Measurements from ENCODE around the gene KCNQ5. TPM values are rescaled to one million over a fixed set of nuclear protein-coding genes. Genes with fewer than 3 reads are reported as not detected.
A peak's percentile ranks its signal among the peaks of the same experiment; 100 is the strongest.
"Not testable (repeated sequence)": the region's sequence is repeated elsewhere in the genome, so short reads cannot be mapped to it uniquely, and the experiment has no call there.

Gene KCNQ5
- total RNA-seq, 8 experiments from 2014 or later = 0.17 to 18.5 (median 1.7) TPM

DNA sequence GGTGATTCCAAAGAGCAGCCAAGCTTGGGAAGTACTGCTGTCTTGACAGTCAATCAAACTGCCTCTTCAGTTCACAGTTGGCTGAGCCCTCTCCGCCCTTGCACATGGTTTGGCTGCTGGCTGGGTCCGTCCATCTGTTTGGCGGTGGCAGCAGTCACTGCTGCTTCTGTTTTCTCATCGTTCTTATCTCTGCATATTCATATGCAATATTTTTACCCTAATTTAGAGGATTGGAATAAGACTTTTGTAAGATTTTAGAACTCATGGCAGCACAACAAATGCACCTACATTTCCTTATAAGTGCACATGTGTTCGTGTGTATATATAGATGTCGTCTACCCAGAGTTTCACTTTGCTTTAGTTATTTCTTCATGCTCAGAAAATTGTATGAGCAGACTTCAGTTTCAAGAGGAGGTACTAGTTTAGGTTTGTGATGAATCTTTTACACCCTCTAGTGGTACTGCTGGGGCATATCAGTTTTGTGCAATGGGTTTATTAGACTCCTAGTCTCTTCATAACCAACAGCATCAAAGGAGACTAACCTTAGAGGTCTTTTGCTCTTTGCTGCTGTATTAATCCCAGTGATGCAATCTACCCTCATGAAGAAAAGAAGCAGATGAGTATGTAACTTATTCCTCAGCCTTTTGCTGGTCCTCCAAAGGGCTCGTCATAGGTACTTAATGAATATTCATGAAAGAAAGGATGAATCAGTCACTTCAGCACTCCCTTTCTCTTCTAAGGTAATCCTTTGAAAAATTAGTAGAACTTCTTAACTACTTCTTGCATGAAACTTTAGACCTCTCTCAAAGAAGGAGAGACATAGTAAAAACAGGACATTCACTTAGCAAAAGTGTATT is 559.1 kb downstream of the KCNQ5 start:
- Histone ChIP-seq H3K27ac (no peak overlapping the region), H3K4me3 (no peak overlapping the region), H3K4me1 (replicated peaks in 1 of 2) (no peaks in the 10 kb centered on the region)
- in situ Hi-C loops (cut with MboI; ENCODE audit: low pct_unique_long_range_greater_than_20kb in 2 of 9, low sequenced_read_pairs in 9 of 9, unreplicated experiment in 9 of 9) = loop anchor here in 3 of 9 experiments (10.0 to 25.0 kb wide), 2 partner anchors 766 to 769 kb away; no protein-coding TSS in a partner anchor
- ATAC-seq (replicated peaks in 6 of 8) = peak; percentile 77 to 94 (median 85)
- WGBS, 10 experiments = 0 to 69% (median 14%) methylated on average over 2 to 7 of the region's 7 CpGs; no CpG with 5 or more reads in 2 of the 10 experiments

DNA sequence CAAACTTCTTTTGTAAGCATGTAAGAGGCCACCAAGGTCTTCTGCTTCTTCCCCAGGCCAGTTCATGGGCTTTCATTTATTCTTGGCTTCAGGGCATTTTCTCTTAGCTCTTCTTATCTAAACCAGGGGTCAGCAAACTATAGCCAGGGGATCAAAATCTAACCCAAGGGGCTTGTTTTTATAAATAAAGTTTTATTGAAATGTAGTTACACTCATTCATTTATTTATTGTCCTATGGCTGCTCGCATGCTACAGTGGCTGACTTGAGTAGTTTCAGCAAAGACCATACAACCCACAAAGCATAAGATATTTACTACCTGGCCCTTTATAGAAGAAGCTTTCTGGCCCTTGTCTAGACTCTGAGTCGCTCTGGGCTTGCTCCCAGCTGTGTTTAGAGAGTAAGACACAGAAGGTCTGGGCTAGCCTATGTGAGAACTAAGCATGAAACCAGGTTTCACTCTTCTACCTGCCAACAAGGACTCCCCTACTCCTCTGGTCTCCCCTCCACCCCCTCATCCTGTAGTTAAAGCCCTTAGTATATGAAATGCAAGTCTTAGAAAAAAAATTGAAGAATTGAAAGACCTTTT is 560.2 kb downstream of the KCNQ5 start:
- H3K27ac ChIP-seq = no peak overlapping the region
- H3K4me1 ChIP-seq (replicated peaks in 1 of 2) = no peaks in the 10 kb centered on the region
- 39 to 100% (median 86%) methylated on average over 1 to 2 of the region's 2 CpGs; no CpG with 5 or more reads in 5 of the 10 experiments for WGBS, 10 experiments
- in situ Hi-C loops (cut with MboI; ENCODE audit: low pct_unique_long_range_greater_than_20kb in 2 of 9, low sequenced_read_pairs in 9 of 9, unreplicated experiment in 9 of 9) = loop anchor here in 3 of 9 experiments (10.0 to 25.0 kb wide), 2 partner anchors 767 to 770 kb away; no protein-coding TSS in a partner anchor
- no peak overlapping the region for H3K4me3 ChIP-seq
- ATAC-seq (replicated peaks in 6 of 8) = no peak

DNA sequence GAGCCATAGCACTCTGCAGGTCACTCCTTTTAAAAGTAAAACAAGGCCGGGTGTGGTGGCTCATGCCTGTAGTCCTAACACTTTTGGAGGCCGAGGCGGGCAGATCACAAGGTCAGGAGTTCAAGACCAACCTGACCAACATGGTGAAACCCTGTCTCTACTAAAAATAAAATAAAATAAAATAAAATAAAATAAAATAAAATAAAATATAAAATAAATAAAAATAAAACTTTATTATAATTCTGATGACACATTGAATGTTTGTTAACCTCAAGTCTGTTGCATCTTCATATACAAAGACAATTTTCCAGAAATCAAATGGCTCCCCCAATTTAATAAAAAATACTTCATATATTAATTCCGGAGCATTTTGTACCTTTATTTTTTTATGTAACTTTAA is 571.4 kb downstream of the KCNQ5 start:
- 71 to 100% (median 96%) methylated on average over 1 to 4 of the region's 4 CpGs; no CpG with 5 or more reads in 2 of the 10 experiments for WGBS, 10 experiments
- ATAC-seq (replicated peaks in 6 of 8); H3K4me3 ChIP-seq; H3K27ac ChIP-seq; H3K4me1 ChIP-seq (replicated peaks in 1 of 2): not testable (repeated sequence)
- in situ Hi-C loops (cut with MboI; ENCODE audit: low pct_unique_long_range_greater_than_20kb in 2 of 9, low sequenced_read_pairs in 9 of 9, unreplicated experiment in 9 of 9) = loop anchor here in 2 of 9 experiments (25.0 kb wide), 1 partner anchor 781 kb away; no protein-coding TSS in a partner anchor

DNA sequence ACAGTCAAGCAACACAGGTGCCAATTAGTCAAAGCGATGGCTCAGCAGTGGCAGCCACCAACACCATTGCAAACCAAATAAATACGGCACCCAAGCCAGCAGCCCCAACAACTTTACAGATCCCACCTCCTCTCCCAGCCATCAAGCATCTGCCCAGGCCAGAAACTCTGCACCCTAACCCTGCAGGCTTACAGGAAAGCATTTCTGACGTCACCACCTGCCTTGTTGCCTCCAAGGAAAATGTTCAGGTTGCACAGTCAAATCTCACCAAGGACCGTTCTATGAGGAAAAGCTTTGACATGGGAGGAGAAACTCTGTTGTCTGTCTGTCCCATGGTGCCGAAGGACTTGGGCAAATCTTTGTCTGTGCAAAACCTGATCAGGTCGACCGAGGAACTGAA is 572.9 kb downstream of the KCNQ5 start:
- 77 to 100% (median 100%) methylated on average over 1 to 6 of the region's 7 CpGs; no CpG with 5 or more reads in 2 of the 10 experiments for WGBS, 10 experiments
- no peak for ATAC-seq (replicated peaks in 6 of 8)
- H3K27ac ChIP-seq = no peak overlapping the region
- no peak overlapping the region for H3K4me3 ChIP-seq
- no peaks in the 10 kb centered on the region for H3K4me1 ChIP-seq (replicated peaks in 1 of 2)
- in situ Hi-C loops (cut with MboI; ENCODE audit: low pct_unique_long_range_greater_than_20kb in 2 of 9, low sequenced_read_pairs in 9 of 9, unreplicated experiment in 9 of 9) = loop anchor here in 2 of 9 experiments (25.0 kb wide), 1 partner anchor 782 kb away; no protein-coding TSS in a partner anchor

DNA sequence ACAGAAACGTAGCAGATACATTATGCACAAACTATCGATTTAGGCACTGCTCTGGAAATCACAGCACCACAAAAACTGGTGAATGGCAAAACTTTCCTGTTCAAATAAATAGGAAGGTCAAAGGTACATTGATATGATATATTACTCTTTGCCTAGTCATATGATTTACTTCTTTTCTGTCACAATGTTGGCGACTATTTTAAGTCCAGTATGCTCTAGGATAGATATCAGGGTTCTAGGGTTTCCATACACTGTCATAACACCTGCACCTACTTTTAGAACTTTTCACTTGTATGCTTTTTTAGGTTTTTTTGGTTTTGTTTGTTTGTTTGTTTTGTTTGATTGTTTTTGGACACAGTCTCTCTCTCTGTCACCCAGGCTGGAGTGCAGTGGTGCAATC is 578.4 kb downstream of the KCNQ5 start:
- H3K4me1 ChIP-seq (replicated peaks in 1 of 2) = no peaks in the 10 kb centered on the region
- in situ Hi-C loops (cut with MboI; ENCODE audit: low pct_unique_long_range_greater_than_20kb in 2 of 9, low sequenced_read_pairs in 9 of 9, unreplicated experiment in 9 of 9) = no loop called here
- no peak overlapping the region for H3K4me3 ChIP-seq
- no peak overlapping the region for H3K27ac ChIP-seq
- 47 to 95% (median 78%) methylated on average over 1 to 3 of the region's 3 CpGs; no CpG with 5 or more reads in 2 of the 10 experiments for WGBS, 10 experiments
- ATAC-seq (replicated peaks in 6 of 8) = no peak

DNA sequence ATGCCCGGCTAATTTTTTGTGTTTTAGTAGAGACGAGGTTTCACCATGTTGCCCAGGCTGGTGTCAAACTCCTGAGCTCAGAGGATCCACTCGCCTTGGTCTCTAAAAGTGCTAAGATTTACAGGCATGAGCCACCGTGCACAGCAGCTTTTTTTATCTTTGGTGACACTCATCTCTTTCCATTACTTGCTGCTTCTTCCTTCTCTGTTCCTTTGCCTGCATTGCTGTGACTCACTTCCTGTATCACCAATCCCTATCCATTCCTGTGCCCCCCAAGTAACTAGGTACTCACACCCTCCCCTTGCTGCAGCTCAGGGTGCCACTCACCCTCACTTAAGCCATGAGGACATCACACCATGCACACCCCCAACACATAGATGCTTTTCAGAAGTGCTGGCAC is 578.9 kb downstream of the KCNQ5 start:
- Histone ChIP-seq H3K4me1 (replicated peaks in 1 of 2) (no peaks in the 10 kb centered on the region), H3K4me3 (no peak overlapping the region), H3K27ac (no peak overlapping the region)
- no peak for ATAC-seq (replicated peaks in 6 of 8)
- 55 to 93% (median 75%) methylated on average over 2 to 4 of the region's 4 CpGs; no CpG with 5 or more reads in 2 of the 10 experiments for WGBS, 10 experiments
- in situ Hi-C loops (cut with MboI; ENCODE audit: low pct_unique_long_range_greater_than_20kb in 2 of 9, low sequenced_read_pairs in 9 of 9, unreplicated experiment in 9 of 9) = no loop called here

DNA sequence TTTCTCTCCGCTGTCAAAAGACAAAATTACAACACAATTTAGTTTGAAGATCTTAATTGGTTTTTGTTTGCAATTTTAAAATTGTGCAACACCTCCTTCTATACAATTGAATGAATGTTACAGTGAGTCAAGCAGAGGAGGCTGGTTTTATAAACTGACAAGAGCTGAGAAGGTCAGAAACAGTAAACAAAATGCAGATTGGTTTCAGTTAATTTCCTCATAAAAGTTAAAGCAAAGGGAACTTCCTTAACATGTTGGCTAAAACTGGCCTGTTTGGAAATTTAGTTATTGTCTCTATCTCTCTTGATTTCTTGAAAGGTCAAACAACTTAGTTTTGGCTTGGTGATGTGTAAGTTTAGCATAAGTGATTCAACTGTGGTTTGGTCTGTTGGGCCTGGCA is 581.2 kb downstream of the KCNQ5 start:
- no peak overlapping the region for H3K4me3 ChIP-seq
- in situ Hi-C loops (cut with MboI; ENCODE audit: low pct_unique_long_range_greater_than_20kb in 2 of 9, low sequenced_read_pairs in 9 of 9, unreplicated experiment in 9 of 9) = no loop called here
- ATAC-seq (replicated peaks in 6 of 8) = no peak
- no peaks in the 10 kb centered on the region for H3K4me1 ChIP-seq (replicated peaks in 1 of 2)
- WGBS, 10 experiments = 80 to 100% (median 91%) methylated on average over 1 of the region's 1 CpG; no CpG with 5 or more reads in 3 of the 10 experiments
- no peak overlapping the region for H3K27ac ChIP-seq

DNA sequence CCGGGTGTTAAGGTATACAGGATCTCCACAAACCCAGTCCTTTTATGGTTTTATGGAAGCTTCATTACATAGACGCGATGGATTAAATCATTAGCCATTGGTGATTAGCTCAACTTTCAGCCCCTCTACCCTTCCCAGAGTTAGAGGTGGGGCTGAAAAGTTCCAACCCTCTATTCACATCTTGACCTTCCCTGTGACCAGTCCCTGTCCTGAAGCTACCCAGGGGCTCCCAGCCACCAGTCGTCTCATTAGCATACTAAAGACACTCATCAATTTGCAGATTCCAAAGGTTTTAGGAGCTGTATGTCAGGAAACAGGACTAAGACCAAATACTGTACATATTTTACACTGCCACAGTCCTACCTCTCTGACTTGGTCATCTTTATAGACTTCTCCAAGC is 582.4 kb downstream of the KCNQ5 start:
- no peak for ATAC-seq (replicated peaks in 6 of 8)
- no peaks in the 10 kb centered on the region for H3K4me1 ChIP-seq (replicated peaks in 1 of 2)
- in situ Hi-C loops (cut with MboI; ENCODE audit: low pct_unique_long_range_greater_than_20kb in 2 of 9, low sequenced_read_pairs in 9 of 9, unreplicated experiment in 9 of 9) = no loop called here
- WGBS, 10 experiments = 0 to 100% (median 47%) methylated on average over 1 to 4 of the region's 4 CpGs
- H3K4me3 ChIP-seq = no peak overlapping the region
- no peak overlapping the region for H3K27ac ChIP-seq

DNA sequence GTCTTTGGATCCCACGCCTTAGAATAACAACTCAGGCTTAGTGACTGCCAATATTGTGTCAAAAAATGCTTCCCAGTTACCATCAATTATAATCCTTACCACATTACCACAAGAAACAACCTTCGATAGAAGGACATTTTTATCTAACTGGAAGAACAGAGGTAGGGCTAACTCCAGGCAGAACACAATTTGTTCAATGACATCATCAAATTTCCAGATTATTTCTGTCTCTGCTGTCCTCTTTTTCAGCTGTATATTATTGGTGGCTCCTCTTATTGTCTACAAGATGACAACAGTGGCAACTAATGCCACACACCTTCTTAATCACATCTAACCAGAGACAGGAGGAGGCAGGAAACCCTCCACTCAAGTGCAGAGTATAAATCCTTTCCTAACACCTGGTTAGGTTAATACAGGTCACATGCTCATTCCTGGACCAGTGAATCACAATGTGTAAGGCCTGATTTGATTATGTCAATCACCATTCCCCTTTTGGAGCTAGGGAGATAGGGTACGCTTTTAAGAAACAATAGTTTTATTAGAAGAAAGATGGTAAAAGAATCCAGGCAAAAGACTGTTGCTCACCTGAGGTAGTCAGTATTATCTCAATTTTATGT is 585.5 kb downstream of the KCNQ5 start:
- WGBS, 10 experiments = 67 to 100% (median 86%) methylated on average over 1 to 3 of the region's 3 CpGs; no CpG with 5 or more reads in 3 of the 10 experiments
- Histone ChIP-seq H3K27ac (no peak overlapping the region), H3K4me3 (no peak overlapping the region), H3K4me1 (replicated peaks in 1 of 2) (no peaks in the 10 kb centered on the region)
- ATAC-seq (replicated peaks in 6 of 8) = no peak
- in situ Hi-C loops (cut with MboI; ENCODE audit: low pct_unique_long_range_greater_than_20kb in 2 of 9, low sequenced_read_pairs in 9 of 9, unreplicated experiment in 9 of 9) = no loop called here

DNA sequence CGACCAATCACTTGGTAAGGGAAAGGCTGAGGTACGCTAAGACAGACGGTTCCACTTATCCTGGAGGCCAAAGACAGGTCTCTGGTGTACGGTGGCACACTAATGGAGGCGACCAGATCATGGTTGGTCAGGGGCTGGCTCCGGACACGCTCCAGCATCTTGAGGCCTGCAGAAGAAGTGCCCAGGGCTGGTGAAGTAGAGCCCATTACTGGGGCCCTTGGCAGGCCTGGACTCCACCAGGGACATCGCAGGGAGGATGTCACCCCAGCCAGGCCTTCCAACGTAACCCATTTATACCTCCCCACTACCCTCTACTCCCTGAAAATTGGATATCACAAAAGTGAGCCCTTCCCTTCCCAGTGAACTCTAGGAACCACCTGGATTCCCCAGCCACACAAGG is 587.3 kb downstream of the KCNQ5 start:
- WGBS, 10 experiments = 48 to 100% (median 70%) methylated on average over 1 to 7 of the region's 9 CpGs; no CpG with 5 or more reads in 3 of the 10 experiments
- Histone ChIP-seq H3K27ac (no peak overlapping the region), H3K4me1 (replicated peaks in 1 of 2) (no peaks in the 10 kb centered on the region), H3K4me3 (no peak overlapping the region)
- in situ Hi-C loops (cut with MboI; ENCODE audit: low pct_unique_long_range_greater_than_20kb in 2 of 9, low sequenced_read_pairs in 9 of 9, unreplicated experiment in 9 of 9) = no loop called here
- ATAC-seq (replicated peaks in 6 of 8) = no peak

DNA sequence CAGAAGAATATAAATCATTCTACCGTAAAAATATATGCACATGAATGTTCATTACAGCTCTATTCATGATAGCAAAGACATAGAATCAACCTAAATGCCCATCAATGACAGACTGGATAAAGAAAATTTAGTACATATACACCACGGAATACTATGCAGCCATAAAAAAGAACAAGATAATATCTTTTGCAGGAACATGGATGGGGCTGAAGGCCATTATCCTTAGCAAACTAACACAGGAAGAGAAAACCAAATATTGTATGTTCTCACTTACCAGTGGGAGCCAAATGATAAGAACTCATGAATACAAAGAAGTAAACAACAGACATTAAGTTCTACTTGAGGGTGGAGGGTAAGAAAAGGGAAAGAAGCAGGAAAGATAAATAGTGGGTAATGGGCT is 595.0 kb downstream of the KCNQ5 start:
- in situ Hi-C loops (cut with MboI; ENCODE audit: low pct_unique_long_range_greater_than_20kb in 2 of 9, low sequenced_read_pairs in 9 of 9, unreplicated experiment in 9 of 9) = no loop called here
- H3K4me1 ChIP-seq (replicated peaks in 1 of 2) = no peaks in the 10 kb centered on the region
- no peak overlapping the region for H3K4me3 ChIP-seq
- WGBS, 10 experiments = 75 to 100% (median 88%) methylated on average over 1 to 2 of the region's 2 CpGs; no CpG with 5 or more reads in 1 of the 10 experiments
- H3K27ac ChIP-seq = no peak overlapping the region
- ATAC-seq (replicated peaks in 6 of 8) = no peak

DNA sequence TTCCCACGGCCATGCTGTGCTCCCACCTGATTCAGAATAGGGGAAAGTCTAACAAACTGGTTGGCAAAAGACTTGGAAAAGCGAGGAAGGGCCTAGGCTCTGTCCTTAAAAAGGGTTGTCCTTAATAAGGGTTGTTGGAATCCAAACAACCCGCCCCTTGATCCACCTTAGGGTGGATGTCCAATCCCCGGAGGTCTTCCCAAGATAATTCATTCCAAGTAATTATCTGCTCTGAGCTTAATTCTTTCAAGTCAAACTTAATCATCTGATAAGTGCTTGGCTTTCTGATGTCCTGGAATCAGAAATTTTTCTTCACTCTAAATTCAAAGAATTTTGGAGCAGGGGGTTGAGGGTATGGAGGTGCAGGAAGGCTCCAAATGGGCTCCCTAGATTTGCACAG is 603.5 kb downstream of the KCNQ5 start, which contains the start of gene KHDC1L:
Gene KHDC1L (minus strand): TSS at position 101 of the 400 bp plus-strand sequence. CDS start 88 bp downstream, at position 13.
- in situ Hi-C loops (cut with MboI; ENCODE audit: low pct_unique_long_range_greater_than_20kb in 2 of 9, low sequenced_read_pairs in 9 of 9, unreplicated experiment in 9 of 9) = no loop called here
- no peaks in the 10 kb centered on the region for H3K4me1 ChIP-seq (replicated peaks in 1 of 2)
- ATAC-seq (replicated peaks in 6 of 8) = no peak
- H3K27ac ChIP-seq = no peak within 1 kb of the TSS
- 17 to 100% (median 90%) methylated on average over 1 to 4 of the region's 4 CpGs; no CpG with 5 or more reads in 2 of the 10 experiments for WGBS, 10 experiments
- no peak within 1 kb of the TSS for H3K4me3 ChIP-seq

Data from motor neuron (in vitro differentiated cells).